CD14-positive monocyte (primary cell): ENCODE data around the gene MRPL43. TPM values are rescaled to one million over a fixed set of nuclear protein-coding genes. Genes with fewer than 3 reads are reported as not detected.

Experiments used
- DNase-seq, 3 donors: peaks; one replicate each; pipeline ENCODE4 v3.0.0-alpha.2; 2011 to 2022
- H2AFZ ChIP-seq: 2 replicates; pipeline ENCODE4 v1.6.0; 2012; ENCODE audit warnings: mild to moderate bottlenecking, low read depth, low read length, inconsistent platforms; ENCODE audit not compliant: insufficient read depth, poor library complexity, severe bottlenecking
- H3K27ac ChIP-seq, 2 donors: 1 replicate in 1 of 2; 2 replicates in 1 of 2; pipeline ENCODE4 v1.5.1; 2012 to 2013; ENCODE audit warnings: low read length in 2 of 2, control low read depth in 1 of 2, inconsistent platforms in 1 of 2, low read depth in 1 of 2, mild to moderate bottlenecking in 1 of 2
- H3K27me3 ChIP-seq, 2 donors: one replicate each; pipeline versions ENCODE4 v1.6.0 to v1.6.1; 2011 to 2013; ENCODE audit warnings: low read length in 2 of 2; ENCODE audit not compliant: control insufficient read depth in 2 of 2, insufficient read depth in 2 of 2
- H3K36me3 ChIP-seq, 2 donors: replicated peaks in 1 of 2; 1 replicate in 1 of 2; 2 replicates in 1 of 2; pipeline versions ENCODE4 v1.5.1 to v1.6.1; 2012 to 2013; ENCODE audit warnings: low read length in 2 of 2, control low read depth in 1 of 2, inconsistent platforms in 1 of 2, mild to moderate bottlenecking in 1 of 2; ENCODE audit not compliant: insufficient read depth in 2 of 2, control insufficient read depth in 1 of 2
- H3K4me1 ChIP-seq, 2 donors: 1 replicate in 1 of 2; 2 replicates in 1 of 2; pipeline versions ENCODE4 v1.5.1 to v1.6.1; 2012 to 2013; ENCODE audit warnings: low read length in 2 of 2, control low read depth in 1 of 2, inconsistent platforms in 1 of 2, mild to moderate bottlenecking in 1 of 2, moderate library complexity in 1 of 2; ENCODE audit not compliant: insufficient read depth in 2 of 2, control insufficient read depth in 1 of 2
- H3K4me2 ChIP-seq: replicated peaks from 2 replicates; pipeline ENCODE3; 2012; ENCODE audit warnings: low read length, moderate library complexity, mild to moderate bottlenecking; ENCODE audit not compliant: poor library complexity, severe bottlenecking; ENCODE audit errors: extremely low read depth
- H3K4me3 ChIP-seq, 3 experiments: fragments of 200-600 bp in 1 of 3; sonication (generic) in 1 of 3; replicated peaks in 1 of 3; 1 replicate in 2 of 3; 2 replicates in 1 of 3; pipeline ENCODE4 v1.5.1; 2011 to 2013; ENCODE audit warnings: low read length in 3 of 3, mild to moderate bottlenecking in 3 of 3, control low read depth in 2 of 3, low read depth in 2 of 3, inconsistent platforms in 1 of 3, moderate library complexity in 1 of 3
- H3K79me2 ChIP-seq: 2 replicates; pipeline ENCODE4 v1.6.0; 2012; ENCODE audit warnings: mild to moderate bottlenecking, control low read depth, inconsistent platforms, low read length, moderate library complexity; ENCODE audit not compliant: insufficient read depth
- H3K9ac ChIP-seq: 2 replicates; pipeline ENCODE4 v1.6.0; 2017; ENCODE audit warnings: low read length, mild to moderate bottlenecking; ENCODE audit not compliant: insufficient read depth, poor library complexity, severe bottlenecking
- H3K9me3 ChIP-seq, 2 donors: replicated peaks in 1 of 2; 1 replicate in 1 of 2; 2 replicates in 1 of 2; pipeline versions ENCODE4 v1.5.1 to v1.6.1; 2012 to 2013; ENCODE audit warnings: low read length in 2 of 2, control low read depth in 1 of 2; ENCODE audit not compliant: control insufficient read depth in 1 of 2, insufficient read depth in 1 of 2
- H4K20me1 ChIP-seq: 2 replicates; pipeline ENCODE4 v1.6.0; 2012; ENCODE audit warnings: mild to moderate bottlenecking, low read length, control low read depth, moderate library complexity; ENCODE audit not compliant: insufficient read depth
- H3K27ac Mint-ChIP-seq, 7 donors: one replicate each; pipeline ENCODE4 v1.8.0; 2020; ENCODE audit warnings: mild to moderate bottlenecking in 7 of 7, mixed read lengths in 7 of 7, moderate library complexity in 6 of 7, inconsistent platforms in 2 of 7
- H3K27me3 Mint-ChIP-seq, 3 donors: one replicate each; pipeline ENCODE4 v1.8.0; 2021 to 2022; ENCODE audit warnings: low read depth in 3 of 3, mild to moderate bottlenecking in 3 of 3, mixed read lengths in 3 of 3, moderate library complexity in 3 of 3, inconsistent platforms in 1 of 3
- H3K36me3 Mint-ChIP-seq, 2 donors: one replicate each; pipeline ENCODE4 v1.8.0; 2020; ENCODE audit warnings: mixed read lengths in 2 of 2, inconsistent platforms in 1 of 2, mild to moderate bottlenecking in 1 of 2
- H3K4me1 Mint-ChIP-seq: one replicate; pipeline ENCODE4 v1.8.0; 2020; ENCODE audit warnings: mild to moderate bottlenecking, mixed read lengths
- H3K4me3 Mint-ChIP-seq, 2 donors: one replicate each; pipeline ENCODE4 v1.8.0; 2020; ENCODE audit warnings: mild to moderate bottlenecking in 2 of 2, mixed read lengths in 2 of 2, moderate library complexity in 1 of 2
- H3K9me3 Mint-ChIP-seq, 7 donors: one replicate each; pipeline ENCODE4 v1.8.0; 2020 to 2022; ENCODE audit warnings: mixed read lengths in 7 of 7, mild to moderate bottlenecking in 6 of 7, moderate library complexity in 6 of 7, inconsistent platforms in 2 of 7
- CTCF ChIP-seq: fragments of 200-600 bp; IDR thresholded peaks from one replicate; pipeline ENCODE4 v1.8.0; 2022; ENCODE audit warnings: antibody characterized with exemption, mild to moderate bottlenecking
- WGBS: methylation state at CpG from one replicate; pipeline ENCODE4 v1.1.5; 2013; ENCODE audit warnings: missing lambda C conversion rate; ENCODE audit not compliant: insufficient coverage; 5-methylcytosine and 5-hydroxymethylcytosine counted together
- intact Hi-C, 2 donors: fragments of 100-400 bp; cut with micrococcal nuclease; formaldehyde crosslinking; loops; one replicate each; pipeline versions ENCODE4 v1.15.0 to v1.15.1; 2023
- polyA plus RNA-seq, 3 donors: library from polyadenylated mRNA; depleted of rRNA in 1 of 3; unstranded in 2 of 3; stranded (reverse) in 1 of 3; fragments of 300-500 nt in 2 of 3; fragments of >200 nt in 1 of 3; fragmentation: Illumina TruSeq in 2 of 3; gene quantifications; 1 replicate in 2 of 3; 2 replicates in 1 of 3; pipeline ENCODE4 v1.2.3, GENCODE V29; 2012 to 2021

Gene MRPL43
- polyA plus RNA-seq, 3 donors: 69.5 to 123 (median 98.0) TPM

GRCh38 chr10:101013365-101013825, 26.1 kb upstream of the MRPL43 start:
- Mint-ChIP-seq H3K27me3 (peaks cover 17 to 33% (median 25%) of the 10 kb centered on the region in 3 donors), H3K9me3 (peaks cover 0 to 3% (median 1%) of the 10 kb centered on the region in 7 donors), H3K27ac (peak overlapping the region in 6 of 7 donors; percentile 1 to 80 (median 30)), H3K4me3 (peak overlapping the region in 1 of 2 donors; percentile 24), H3K4me1 (peaks cover 25% of the 10 kb centered on the region), H3K36me3 (no peaks in the 10 kb centered on the region)
- H3K4me3 ChIP-seq: no peak overlapping the region
- H3K4me2 ChIP-seq: no peak overlapping the region
- no peaks in the 10 kb centered on the region for H3K79me2 ChIP-seq
- no peaks in the 10 kb centered on the region for H3K36me3 ChIP-seq
- no peak overlapping the region for H3K9ac ChIP-seq
- H3K27me3 ChIP-seq: peaks cover 0 to 5% of the 10 kb centered on the region in 2 donors
- no peak for DNase-seq
- H4K20me1 ChIP-seq: no peaks in the 10 kb centered on the region
- no peaks in the 10 kb centered on the region for H3K9me3 ChIP-seq
- intact Hi-C loops: loop anchor here in 1 of 2 donors (5.0 kb wide), 1 partner anchor 46 kb away; the partner anchor contains the start of gene SEMA4G
- H2AFZ ChIP-seq: no peak overlapping the region
- no peak overlapping the region for H3K27ac ChIP-seq
- peaks cover 12 to 15% of the 10 kb centered on the region in 2 donors for H3K4me1 ChIP-seq
- no peak for TF ChIP-seq CTCF
- WGBS: 50% methylated on average over 5 of the region's 9 CpGs

- Histone ChIP-seq H2AFZ (no peak overlapping the region), H3K27me3 (peaks cover 0 to under 1% of the 10 kb centered on the region in 2 donors), H3K4me1 (peaks cover 6 to 8% of the 10 kb centered on the region in 2 donors), H3K4me3 (no peak overlapping the region), H4K20me1 (no peaks in the 10 kb centered on the region), H3K4me2 (no peak overlapping the region), H3K79me2 (no peaks in the 10 kb centered on the region), H3K9me3 (no peaks in the 10 kb centered on the region), H3K36me3 (no peaks in the 10 kb centered on the region), H3K27ac (no peak overlapping the region), H3K9ac (no peak overlapping the region)
- H3K27me3 Mint-ChIP-seq: peaks cover 12 to 28% (median 20%) of the 10 kb centered on the region in 3 donors
- 10% methylated on average over 4 of the region's 14 CpGs for WGBS
- intact Hi-C loops: loop anchor here in 1 of 2 donors (5.0 kb wide), 1 partner anchor 45 kb away; the partner anchor contains the start of gene SEMA4G
- peak overlapping the region in 4 of 7 donors; percentile 1 to 75 (median 25) for H3K27ac Mint-ChIP-seq
- peak overlapping the region in 1 of 2 donors; percentile 24 for H3K4me3 Mint-ChIP-seq
- peaks cover 19% of the 10 kb centered on the region for H3K4me1 Mint-ChIP-seq
- peak; percentile 62 to 87 (median 75) for DNase-seq
- TF ChIP-seq CTCF: peak; percentile 80
- no peaks in the 10 kb centered on the region for H3K36me3 Mint-ChIP-seq
- H3K9me3 Mint-ChIP-seq: peaks cover 0 to 3% (median 0%) of the 10 kb centered on the region in 7 donors
Observed at GRCh38 chr10:101012525-101013364, 25.4 kb upstream of the MRPL43 start.
